GM19468 (cell line): ENCODE measurements around the gene AFG3L2.

Experiments
- ATAC-seq: cut with Tn5 transposase; IDR thresholded peaks from one replicate; pipeline ENCODE4 v1.9.1; 2021; ENCODE audit warnings: mild to moderate bottlenecking, moderate library complexity, moderate number of reproducible peaks; ENCODE audit not compliant: unreplicated experiment; ENCODE audit errors: extremely low read depth

AFG3L2 gene

DNA sequence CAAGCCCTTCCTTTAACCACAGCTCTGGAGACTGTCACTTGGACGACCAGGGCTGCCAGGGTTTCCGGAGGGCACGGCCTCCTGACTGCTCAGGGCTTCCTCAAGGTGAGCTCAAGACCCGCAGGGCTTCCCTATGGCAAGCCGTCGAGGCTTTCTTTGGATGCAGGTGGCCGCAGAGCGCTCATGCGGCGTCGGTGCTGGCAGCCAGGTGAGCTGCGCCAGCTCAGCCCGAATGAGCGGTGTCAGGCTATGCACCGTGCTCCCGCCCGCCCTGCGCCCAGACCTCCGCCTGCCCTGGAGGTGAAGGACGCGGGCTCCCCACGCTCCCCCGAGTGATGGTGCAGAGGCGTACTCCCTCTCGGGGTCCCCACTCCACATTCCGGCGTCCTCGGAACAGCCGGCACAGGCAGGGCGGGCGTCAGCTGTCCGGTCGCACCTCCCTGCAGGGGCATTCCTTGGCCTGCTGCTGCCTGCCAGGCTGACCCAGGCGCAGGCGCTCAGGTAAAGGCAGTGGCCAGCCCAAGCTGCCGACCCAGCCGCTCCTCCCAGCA lies 89.8 kb downstream of the AFG3L2 start:
- ATAC-seq = no peak

GRCh38 chr18:12283666-12284065 lies 93.4 kb downstream of the AFG3L2 start:
- no peak for ATAC-seq

- ATAC-seq = no peak
Observed at GRCh38 chr18:12283256-12283655, 93.8 kb downstream of the AFG3L2 start.

DNA sequence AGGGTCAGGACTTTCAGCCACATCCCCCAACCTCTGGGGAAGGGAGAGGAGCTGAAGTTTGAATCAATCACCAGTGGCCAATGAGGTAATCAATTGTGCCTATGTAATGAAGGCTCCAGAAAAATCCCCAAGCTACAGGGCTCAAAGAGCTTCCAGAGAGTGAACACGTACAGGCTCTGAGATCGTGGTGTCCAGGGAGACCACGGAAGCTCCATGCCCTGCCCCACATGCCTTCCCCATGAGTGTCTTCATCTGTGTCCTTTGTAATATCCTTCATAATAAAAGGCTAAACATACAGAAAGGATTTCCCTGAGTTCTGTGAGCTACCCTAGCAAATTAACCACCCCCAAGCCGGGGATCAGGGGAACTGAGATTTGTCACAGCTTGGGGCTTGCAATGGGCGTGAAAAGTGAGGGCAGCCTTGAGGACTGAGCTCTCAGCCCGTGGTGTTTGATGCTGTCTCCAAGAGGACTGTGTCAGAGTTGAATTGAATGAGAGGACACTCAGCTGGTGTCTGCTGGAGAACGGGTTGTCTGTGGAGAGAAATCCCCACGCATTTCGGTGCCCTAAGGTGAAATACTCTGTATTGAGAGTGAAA lies 94.5 kb downstream of the AFG3L2 start:
- no peak for ATAC-seq

DNA sequence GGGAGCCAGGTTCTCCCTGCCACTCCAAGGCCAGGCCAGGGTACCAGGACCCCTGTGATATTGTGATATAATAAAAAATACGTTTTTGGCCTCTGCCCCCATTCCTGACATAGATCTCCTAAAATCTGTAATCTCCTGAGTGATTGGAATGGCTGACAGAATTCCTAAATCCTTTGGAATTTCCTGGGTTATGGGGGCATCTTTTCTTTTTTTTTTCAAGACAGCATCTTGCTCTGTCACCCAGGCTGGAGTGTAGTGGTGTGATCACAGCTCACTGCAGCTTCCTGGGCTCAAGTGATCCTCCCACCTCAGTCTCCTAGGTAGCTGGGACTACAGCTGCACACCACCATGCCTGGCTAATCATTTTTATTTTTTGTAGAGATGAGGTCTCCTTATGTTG lies 95.2 kb downstream of the AFG3L2 start:
- no peak for ATAC-seq

DNA sequence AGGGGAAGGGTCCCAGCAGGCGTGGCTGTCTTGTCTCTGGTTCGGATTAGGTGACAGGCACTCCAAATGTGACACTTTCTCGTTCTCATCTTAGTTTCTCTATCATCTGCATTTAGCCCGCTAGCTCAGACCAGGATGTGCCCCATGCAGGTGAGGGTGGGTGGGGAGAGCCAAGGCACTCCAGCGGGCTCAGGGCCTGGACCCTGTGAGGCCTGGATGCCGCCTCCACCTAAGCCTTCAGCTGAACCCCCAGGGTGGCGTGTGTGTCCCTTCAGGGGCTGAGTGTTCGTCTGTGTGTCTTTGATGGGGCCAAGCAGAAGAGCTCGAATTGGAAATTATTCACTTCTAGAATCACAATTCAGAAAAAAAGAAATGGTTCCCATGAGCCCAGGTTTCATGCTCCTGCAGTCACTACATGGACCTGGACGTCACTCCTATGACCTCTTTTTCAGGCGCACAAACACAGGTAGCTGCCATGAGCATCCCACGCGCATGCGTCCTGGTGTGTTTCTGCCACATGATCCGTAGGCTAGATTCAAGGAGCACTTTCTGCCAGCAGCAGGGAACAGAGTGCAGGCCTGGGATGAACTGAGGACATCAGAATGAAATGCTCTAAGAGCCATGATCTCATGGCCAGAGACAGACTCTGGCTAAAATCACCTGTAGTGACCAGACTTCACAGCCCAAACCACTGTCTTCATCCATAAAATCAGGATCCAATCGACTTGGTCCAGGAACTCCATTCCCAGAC lies 97.1 kb downstream of the AFG3L2 start:
- no peak for ATAC-seq
